ENCODE data around the gene CLDN3.

CLDN3 gene

GRCh38 chr7:73770860-73771670 is 995 bp upstream of the CLDN3 start:
- DNase-seq = no peak

GRCh38 chr7:73769481-73770001 is 529 bp downstream of the CLDN3 start:
- no peak for DNase-seq

- DNase-seq = no peak
These were observed 1.2 kb downstream of the CLDN3 start for GRCh38 chr7:73768641-73769480.

GRCh38 chr7:73766556-73767229 is 3.4 kb downstream of the CLDN3 start:
- no peak for DNase-seq

- DNase-seq = no peak
These were observed 7.4 kb downstream of the CLDN3 start for GRCh38 chr7:73762659-73762999.

GRCh38 chr7:73761854-73762658 is 8.0 kb downstream of the CLDN3 start:
- no peak for DNase-seq

- DNase-seq = no peak
These were observed 11.4 kb downstream of the CLDN3 start for GRCh38 chr7:73758581-73759138.

GRCh38 chr7:73749931-73750776 is 19.9 kb downstream of the CLDN3 start:
- DNase-seq = no peak

- no peak for DNase-seq
These were observed 23.7 kb downstream of the CLDN3 start for GRCh38 chr7:73746378-73746777.

- DNase-seq = no peak
These were observed 27.1 kb downstream of the CLDN3 start for GRCh38 chr7:73742753-73743641.

GRCh38 chr7:73742338-73742752 is 27.7 kb downstream of the CLDN3 start:
- no peak for DNase-seq

GRCh38 chr7:73741600-73741999 is 28.5 kb downstream of the CLDN3 start:
- DNase-seq = no peak

- DNase-seq = no peak
These were observed 29.3 kb downstream of the CLDN3 start for GRCh38 chr7:73740771-73741170.

- DNase-seq = no peak
These were observed 29.9 kb downstream of the CLDN3 start for GRCh38 chr7:73740212-73740611.

- no peak for DNase-seq
These were observed 30.7 kb downstream of the CLDN3 start for GRCh38 chr7:73739387-73739767.

- peak; percentile 100 for DNase-seq
These were observed 31.3 kb downstream of the CLDN3 start, which contains the start of gene ABHD11 for GRCh38 chr7:73738612-73739386. Gene ABHD11 (minus strand): TSS chr7:73738802. CDS start chr7:73738770, 32 bp downstream.

- DNase-seq = peak; percentile 84
These were observed 31.9 kb downstream of the CLDN3 start for GRCh38 chr7:73738220-73738611.

- no peak for DNase-seq
These were observed 32.4 kb downstream of the CLDN3 start for GRCh38 chr7:73737491-73738219.
